Renal cortical epithelial cell (primary cell): ENCODE data around the gene CMC1. TPM values are rescaled to one million over a fixed set of nuclear protein-coding genes. Genes with fewer than 3 reads are reported as not detected.

Experiments used
- DNase-seq: peaks from one replicate; pipeline ENCODE4 v3.0.0-alpha.2; 2011; ENCODE audit warnings: low read depth
- total RNA-seq: library from RNA; depleted of rRNA; stranded (reverse); fragments of >200 nt; gene quantifications from 2 replicates; pipeline ENCODE4 v1.2.3, GENCODE V29; 2014

Gene CMC1
- total RNA-seq, 1 donor from 2014 or later, result 5.2 TPM

- DNase-seq, result no peak
These were observed 59.0 kb downstream of the CMC1 start for GRCh38 chr3:28300345-28300962.

- DNase-seq, result no peak
These were observed 60.3 kb downstream of the CMC1 start for GRCh38 chr3:28301688-28302087.

- no peak for DNase-seq
These were observed 66.8 kb downstream of the CMC1 start for GRCh38 chr3:28308196-28308595.

- DNase-seq, result no peak
These were observed 74.3 kb downstream of the CMC1 start for GRCh38 chr3:28315711-28316110.

- no peak for DNase-seq
These were observed 74.8 kb downstream of the CMC1 start for GRCh38 chr3:28316226-28316625.

- DNase-seq, result peak; percentile 37
These were observed 76.1 kb downstream of the CMC1 start for GRCh38 chr3:28317438-28318022.

GRCh38 chr3:28320981-28321380 is 79.6 kb downstream of the CMC1 start:
- DNase-seq, result no peak

- peak; percentile 57 for DNase-seq
These were observed 81.0 kb downstream of the CMC1 start for GRCh38 chr3:28322464-28322863.

- peak; percentile 38 for DNase-seq
These were observed 85.1 kb downstream of the CMC1 start for GRCh38 chr3:28326458-28326926.

- peak; percentile 43 for DNase-seq
These were observed 87.1 kb downstream of the CMC1 start for GRCh38 chr3:28328188-28329151.

- peak; percentile 18 for DNase-seq
These were observed 93.1 kb downstream of the CMC1 start for GRCh38 chr3:28334552-28334951.

- no peak for DNase-seq
These were observed 93.8 kb downstream of the CMC1 start for GRCh38 chr3:28335246-28335645.

GRCh38 chr3:28337230-28337629 is 95.8 kb downstream of the CMC1 start:
- no peak for DNase-seq

GRCh38 chr3:28343144-28343543 is 101.7 kb downstream of the CMC1 start:
- DNase-seq, result no peak

GRCh38 chr3:28345690-28346089 is 104.3 kb downstream of the CMC1 start:
- DNase-seq, result no peak

- no peak for DNase-seq
These were observed 106.2 kb downstream of the CMC1 start for GRCh38 chr3:28347374-28348264.

- no peak for DNase-seq
These were observed 106.8 kb downstream of the CMC1 start for GRCh38 chr3:28348265-28348628.

- peak; percentile 81 for DNase-seq
These were observed 107.4 kb downstream of the CMC1 start, which contains the start of the genes AZI2 and ZCWPW2 for GRCh38 chr3:28348629-28349468. TSS of gene AZI2 (minus strand) at chr3:28348824. CDS start at chr3:28340617, 8,207 bp downstream. TSS of gene ZCWPW2 (plus strand) at chr3:28348721. CDS start at chr3:28413069, 64,348 bp downstream.

GRCh38 chr3:28349469-28350000 is 108.1 kb downstream of the CMC1 start:
- DNase-seq, result no peak
